Stromal cell of bone marrow (primary cell): ENCODE measurements around the gene CNTNAP4.

Experiments used
- DNase-seq: peaks from one replicate; pipeline ENCODE4 v3.0.0-alpha.2; 2012; ENCODE audit warnings: low read depth

The CNTNAP4 gene

GRCh38 chr16:76396977-76397376 is 119.8 kb downstream of the CNTNAP4 start:
- DNase-seq = no peak

- DNase-seq = no peak
These were observed 132.5 kb downstream of the CNTNAP4 start for GRCh38 chr16:76409706-76410105.

GRCh38 chr16:76421571-76421970 is 144.4 kb downstream of the CNTNAP4 start:
- no peak for DNase-seq

- peak; percentile 2 for DNase-seq
These were observed 151.7 kb downstream of the CNTNAP4 start for GRCh38 chr16:76428858-76429257.

- no peak for DNase-seq
These were observed 164.2 kb downstream of the CNTNAP4 start for GRCh38 chr16:76441391-76441790.

- no peak for DNase-seq
These were observed 164.7 kb downstream of the CNTNAP4 start for GRCh38 chr16:76441876-76442275.

- DNase-seq = no peak
These were observed 166.8 kb downstream of the CNTNAP4 start for GRCh38 chr16:76443973-76444372.

- no peak for DNase-seq
These were observed 167.6 kb downstream of the CNTNAP4 start for GRCh38 chr16:76444832-76445231.

GRCh38 chr16:76445815-76446214 is 168.6 kb downstream of the CNTNAP4 start:
- DNase-seq = no peak

- no peak for DNase-seq
These were observed 169.1 kb downstream of the CNTNAP4 start for GRCh38 chr16:76446251-76446650.

GRCh38 chr16:76450890-76451289 is 173.7 kb downstream of the CNTNAP4 start:
- no peak for DNase-seq

- no peak for DNase-seq
These were observed 178.1 kb downstream of the CNTNAP4 start for GRCh38 chr16:76455257-76455656.

- no peak for DNase-seq
These were observed 178.8 kb downstream of the CNTNAP4 start for GRCh38 chr16:76456016-76456415.

GRCh38 chr16:76459111-76459510 is 181.9 kb downstream of the CNTNAP4 start:
- DNase-seq = no peak

- no peak for DNase-seq
These were observed 184.6 kb downstream of the CNTNAP4 start for GRCh38 chr16:76461836-76462235.

GRCh38 chr16:76464955-76465620 is 187.9 kb downstream of the CNTNAP4 start:
- DNase-seq = no peak

GRCh38 chr16:76466871-76467270 is 189.7 kb downstream of the CNTNAP4 start:
- DNase-seq = no peak

GRCh38 chr16:76474048-76474447 is 196.8 kb downstream of the CNTNAP4 start:
- DNase-seq = no peak

- no peak for DNase-seq
These were observed 200.9 kb downstream of the CNTNAP4 start for GRCh38 chr16:76478105-76478504.

- no peak for DNase-seq
These were observed 206.2 kb downstream of the CNTNAP4 start for GRCh38 chr16:76483307-76483909.

- no peak for DNase-seq
These were observed 206.8 kb downstream of the CNTNAP4 start for GRCh38 chr16:76484020-76484419.

- DNase-seq = no peak
These were observed 209.5 kb downstream of the CNTNAP4 start for GRCh38 chr16:76486740-76487139.

- DNase-seq = no peak
These were observed 210.3 kb downstream of the CNTNAP4 start for GRCh38 chr16:76487411-76488064.

- no peak for DNase-seq
These were observed 210.8 kb downstream of the CNTNAP4 start for GRCh38 chr16:76488065-76488417.
